Stimulated activated naive CD8-positive, alpha-beta T cell treated with anti-CD3 and anti-CD28 coated beads, Interleukin-15, Interleukin-2, amounts not matched to agents 100 U/mL and 50 U/mL, for 24 hours (primary cell): ENCODE data around the gene IPO13.

Source experiments
- ATAC-seq: fragments of 150-1000 bp; cut with Tn5 transposase; one replicate; pipeline ENCODE4 v1.10.0; 2021
- DNase-seq: peaks from one replicate; pipeline ENCODE4 v3.0.0; 2021

Gene IPO13

GRCh38 chr1:43990271-43991199 is 43.8 kb downstream of the IPO13 start:
- DNase-seq, result peak; percentile 18
- ATAC-seq, result no peak

GRCh38 chr1:43991200-43991475 is 44.4 kb downstream of the IPO13 start:
- DNase-seq (no peak), ATAC-seq (no peak)

GRCh38 chr1:43991476-43992231 is 44.9 kb downstream of the IPO13 start, which contains the start of gene CCDC24:
TSS of gene CCDC24 (plus strand) at chr1:43991599. CDS start at chr1:43991879, 280 bp downstream.
- DNase-seq, result peak; percentile 82
- ATAC-seq, result peak; percentile 84

- DNase-seq, result no peak
- ATAC-seq, result no peak
Observed at GRCh38 chr1:43992232-43992995, 45.7 kb downstream of the IPO13 start.

- ATAC-seq (no peak), DNase-seq (no peak)
Observed at GRCh38 chr1:43993206-43993914, 46.6 kb downstream of the IPO13 start.

- DNase-seq (no peak), ATAC-seq (no peak)
Observed at GRCh38 chr1:43994071-43994470, 47.3 kb downstream of the IPO13 start.

- DNase-seq, result peak; percentile 27
- ATAC-seq, result no peak
Observed at GRCh38 chr1:43994794-43995790, 48.3 kb downstream of the IPO13 start.

GRCh38 chr1:43995984-43996732 is 49.4 kb downstream of the IPO13 start:
- no peak for ATAC-seq
- no peak for DNase-seq

GRCh38 chr1:43996733-43997115 is 50.0 kb downstream of the IPO13 start:
- no peak for ATAC-seq
- no peak for DNase-seq

- ATAC-seq (no peak), DNase-seq (no peak)
Observed at GRCh38 chr1:43997295-43997999, 50.7 kb downstream of the IPO13 start.

GRCh38 chr1:43998000-43998378 is 51.2 kb downstream of the IPO13 start:
- no peak for ATAC-seq
- no peak for DNase-seq

GRCh38 chr1:43999455-43999854 is 52.7 kb downstream of the IPO13 start:
- ATAC-seq (no peak), DNase-seq (no peak)

- DNase-seq (no peak), ATAC-seq (no peak)
Observed at GRCh38 chr1:44000122-44000665, 53.4 kb downstream of the IPO13 start.

- no peak for DNase-seq
- ATAC-seq, result no peak
Observed at GRCh38 chr1:44002165-44002564, 55.4 kb downstream of the IPO13 start.

GRCh38 chr1:44002606-44003157 is 55.9 kb downstream of the IPO13 start:
- no peak for ATAC-seq

GRCh38 chr1:44008259-44008658 is 61.5 kb downstream of the IPO13 start:
- DNase-seq, result no peak
- ATAC-seq, result no peak

More at GRCh38 chr1:44002606-44003157, 55.9 kb downstream of the IPO13 start:
- DNase-seq, result no peak

GRCh38 chr1:44010935-44011471 is 64.3 kb downstream of the IPO13 start:
- no peak for DNase-seq
- no peak for ATAC-seq

GRCh38 chr1:44012404-44012803 is 65.7 kb downstream of the IPO13 start:
- ATAC-seq (no peak), DNase-seq (no peak)
